Liver (tissue), 3 donors: ENCODE measurements around the gene PLVAP.

Experiments
- ATF3 ChIP-seq: IDR thresholded peaks from 2 replicates; pipeline ENCODE4 v1.6.1; 2016; ENCODE audit warnings: antibody characterized with exemption
- CTCF ChIP-seq: fragments of 150-350 bp; IDR thresholded peaks from 2 replicates; pipeline ENCODE4 v1.5.1; 2017; ENCODE audit warnings: improper control_type of control experiment, low read depth, low read length; ENCODE audit not compliant: missing input control
- EGR1 ChIP-seq, 2 donors: IDR thresholded peaks; 2 replicates each; pipeline ENCODE4 v1.6.1; 2016 to 2018; ENCODE audit warnings: antibody characterized with exemption in 2 of 2, low read depth in 2 of 2
- FOXA1 ChIP-seq: IDR thresholded peaks from 2 replicates; pipeline ENCODE4 v1.6.1; 2016; ENCODE audit warnings: antibody characterized with exemption
- GABPA ChIP-seq, 2 donors: IDR thresholded peaks in 1 of 2; conservative IDR thresholded peaks in 1 of 2; 2 replicates each; pipeline ENCODE4 v1.6.1; 2016; ENCODE audit warnings: antibody characterized with exemption in 2 of 2, mild to moderate bottlenecking in 1 of 2, moderate library complexity in 1 of 2
- HNF4A ChIP-seq, 2 donors: conservative IDR thresholded peaks; 2 replicates each; pipeline ENCODE4 v1.6.1; 2016; ENCODE audit warnings: antibody characterized with exemption in 2 of 2, mild to moderate bottlenecking in 2 of 2
- JUND ChIP-seq, 2 donors: IDR thresholded peaks; 2 replicates each; pipeline ENCODE4 v1.6.1; 2016; ENCODE audit warnings: antibody characterized with exemption in 2 of 2
- RAD21 ChIP-seq, 2 donors: IDR thresholded peaks; 2 replicates each; pipeline ENCODE4 v1.6.1; 2016; ENCODE audit warnings: antibody characterized with exemption in 2 of 2, mild to moderate bottlenecking in 2 of 2
- REST ChIP-seq: IDR thresholded peaks from 2 replicates; pipeline ENCODE4 v1.6.1; 2016; ENCODE audit warnings: antibody characterized with exemption, mild to moderate bottlenecking
- SP1 ChIP-seq: IDR thresholded peaks from 2 replicates; pipeline ENCODE4 v1.6.1; 2018; ENCODE audit warnings: antibody characterized with exemption, mild to moderate bottlenecking
- TAF1 ChIP-seq: conservative IDR thresholded peaks from 2 replicates; pipeline ENCODE4 v1.6.1; 2016; ENCODE audit warnings: antibody characterized with exemption, mild to moderate bottlenecking
- ZBTB33 ChIP-seq: IDR thresholded peaks from 2 replicates; pipeline ENCODE4 v1.6.1; 2016; ENCODE audit warnings: antibody characterized with exemption
- donor health status: healthy.
- donor health status: healthy.

GRCh38 chr19:17358395-17358794 lies 18.7 kb downstream of the PLVAP start:
- TF ChIP-seq JUND (IDR thresholded peaks at IDR 0.05) (no peak), CTCF (no peak), ZBTB33 (no peak), RAD21 (IDR thresholded peaks at IDR 0.05) (no peak), FOXA1 (no peak), TAF1 (no peak), REST (no peak), GABPA (IDR thresholded peaks at IDR 0.05 in 1 of 2, conservative IDR thresholded peaks at IDR 0.05 in 1 of 2) (no peak), SP1 (no peak), EGR1 (IDR thresholded peaks at IDR 0.05; ENCODE audit: low read depth in 2 of 2) (no peak), ATF3 (no peak), HNF4A (conservative IDR thresholded peaks at IDR 0.05) (no peak)
